Spleen (tissue), 11 donors: ENCODE results near the gene TBC1D19. TPM values are rescaled to one million over a fixed set of nuclear protein-coding genes. Genes with fewer than 3 reads are reported as not detected.
"Not testable (repeated sequence)": the region's sequence is repeated elsewhere in the genome, so short reads cannot be mapped to it uniquely, and the experiment has no call there.

Source experiments
- DNase-seq: peaks from one replicate; pipeline ENCODE4 v3.0.0-alpha.2; 2020
- H3K27ac ChIP-seq, 8 donors: fragments of 200-600 bp; sonication (generic) in 7 of 8; 1 replicate in 4 of 8; 2 replicates in 4 of 8; pipeline versions ENCODE4 v1.5.0 to v1.8.0; 2016 to 2021; ENCODE audit warnings: inconsistent platforms in 4 of 8, mild to moderate bottlenecking in 4 of 8, moderate library complexity in 1 of 8
- H3K27me3 ChIP-seq, 7 donors: fragments of 200-600 bp; sonication (generic) in 6 of 7; replicated peaks in 1 of 7; 1 replicate in 4 of 7; 2 replicates in 3 of 7; pipeline versions ENCODE4 v1.5.0 to v1.8.0; 2016 to 2021; ENCODE audit warnings: inconsistent platforms in 3 of 7, mild to moderate bottlenecking in 1 of 7
- H3K36me3 ChIP-seq, 6 donors: fragments of 200-600 bp; sonication (generic) in 5 of 6; 1 replicate in 4 of 6; 2 replicates in 2 of 6; pipeline versions ENCODE4 v1.5.0 to v1.8.0; 2016 to 2021; ENCODE audit warnings: inconsistent platforms in 2 of 6
- H3K4me1 ChIP-seq, 6 donors: fragments of 200-600 bp; sonication (generic) in 5 of 6; 1 replicate in 3 of 6; 2 replicates in 3 of 6; pipeline versions ENCODE4 v1.5.0 to v1.8.0; 2016 to 2021; ENCODE audit warnings: inconsistent platforms in 3 of 6
- H3K4me3 ChIP-seq, 8 donors: fragments of 200-600 bp; sonication (generic) in 7 of 8; 1 replicate in 4 of 8; 2 replicates in 4 of 8; pipeline versions ENCODE4 v1.5.0 to v1.8.0; 2016 to 2021; ENCODE audit warnings: inconsistent platforms in 4 of 8, mild to moderate bottlenecking in 4 of 8, moderate library complexity in 2 of 8
- H3K9me3 ChIP-seq, 8 donors: fragments of 200-600 bp; sonication (generic) in 7 of 8; 1 replicate in 4 of 8; 2 replicates in 4 of 8; pipeline versions ENCODE4 v1.5.0 to v1.8.0; 2016 to 2021; ENCODE audit warnings: inconsistent platforms in 4 of 8
- CTCF ChIP-seq, 11 experiments: fragments of 200-600 bp in 7 of 11; fragments of 450-650 bp in 4 of 11; sonication (generic) in 4 of 11; IDR thresholded peaks in 8 of 11; conservative IDR thresholded peaks in 3 of 11; 1 replicate in 7 of 11; 2 replicates in 4 of 11; pipeline versions ENCODE4 v1.4.0 to v1.8.0; 2016 to 2021; ENCODE audit warnings: antibody characterized with exemption in 11 of 11, inconsistent platforms in 4 of 11, mild to moderate bottlenecking in 1 of 11
- POLR2A ChIP-seq, 3 donors: fragments of 450-650 bp; IDR thresholded peaks; one replicate each; pipeline ENCODE4 v1.5.1; 2017; ENCODE audit warnings: antibody characterized with exemption in 3 of 3, mild to moderate bottlenecking in 1 of 3
- POLR2AphosphoS5 ChIP-seq, 3 donors: sonication (generic); formaldehyde crosslinking; IDR thresholded peaks; one replicate each; pipeline ENCODE4 v1.5.1; 2017; ENCODE audit warnings: antibody characterized with exemption in 3 of 3
- WGBS, 5 donors: extraction: QIAGEN DNeasy Blood & Tissue Kit in 3 of 5; methylation state at CpG; one replicate each; pipeline versions ENCODE4 v1.1.5 to v1.1.7; 2013 to 2018; 5-methylcytosine and 5-hydroxymethylcytosine counted together
- intact Hi-C: fragments of 100-400 bp; cut with DNase I; formaldehyde crosslinking; loops from one replicate; pipeline ENCODE4 v1.15.0; 2023; ENCODE audit warnings: low total_unique reads
- polyA plus RNA-seq, 3 donors: library from polyadenylated mRNA; stranded (reverse); fragments of 200-250 nt; gene quantifications; one replicate each; pipeline ENCODE4 v1.2.1, GENCODE V29; 2013
- total RNA-seq, 7 donors: library from RNA; depleted of rRNA in 3 of 7; stranded (reverse); fragments of >200 nt in 3 of 7; fragmentation: NEBNext Ultra II Directional in 4 of 7; extraction: Animal tissue kit (Norgen Biotek cat#: 25700) in 4 of 7; gene quantifications; one replicate each; pipeline versions ENCODE4 v1.1.0 to v1.2.1, GENCODE V29; 2016 to 2021
- donor health status: healthy with polysubstance abuse.
- donor health status: DM: no; HTN: no; CAD: no; lungs with moderate emphysema.
- donor health status: DM: no; HTN: no; CAD: no.
- donor health status: Bipolar disorder and iron deficiency.
- donor health status: healthy.
- donor health status: DM: no; HTN: no; CAD: no.
- donor health status: DM: yes; HTN: yes; CAD: no.

Gene TBC1D19
- total and polyA plus RNA-seq, 10 donors, result 1.1 to 18.0 (median 8.4) TPM

DNA sequence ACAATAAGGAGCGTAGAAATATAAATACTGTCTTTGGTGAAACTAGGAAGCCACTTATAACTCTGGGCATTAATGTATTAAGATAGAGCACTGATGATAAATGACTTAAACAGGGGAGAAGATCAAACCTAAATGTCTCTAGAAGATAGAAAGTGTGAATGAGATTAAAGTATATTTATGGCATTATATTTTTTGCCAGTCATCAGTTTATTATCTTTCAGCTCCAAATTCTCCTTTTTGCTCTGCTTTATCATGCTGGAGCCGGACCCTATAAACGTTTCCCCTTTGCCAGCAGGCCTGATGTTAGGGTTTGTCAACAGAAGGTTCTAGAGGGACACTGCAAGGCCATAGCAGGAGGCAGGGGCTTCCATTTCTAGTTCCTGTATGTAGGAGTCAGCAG lies 76.4 kb downstream of the TBC1D19 start:
- TF ChIP-seq POLR2A (IDR thresholded peaks at IDR 0.05), result no peak
- TF ChIP-seq CTCF (IDR thresholded peaks at IDR 0.05 in 8 of 11, conservative IDR thresholded peaks at IDR 0.05 in 3 of 11), result no peak
- TF ChIP-seq POLR2AphosphoS5 (IDR thresholded peaks at IDR 0.05), result no peak
- Histone ChIP-seq H3K27ac (no peak overlapping the region), H3K9me3 (peaks cover 0 to 14% (median 0%) of the 10 kb centered on the region in 8 donors), H3K27me3 (no peaks in the 10 kb centered on the region), H3K36me3 (peaks cover 0 to 33% (median 3%) of the 10 kb centered on the region in 6 donors), H3K4me1 (no peaks in the 10 kb centered on the region), H3K4me3 (no peak overlapping the region)
- no peak for DNase-seq
- intact Hi-C loops, result no loop called here
- WGBS, 5 donors, result 92 to 99% (median 94%) methylated on average over 3 of the region's 3 CpGs

GRCh38 chr4:26663888-26664287 lies 80.0 kb downstream of the TBC1D19 start:
- no peak overlapping the region for H3K27ac ChIP-seq
- peaks cover 0 to 21% (median 0%) of the 10 kb centered on the region in 6 donors for H3K36me3 ChIP-seq
- no peaks in the 10 kb centered on the region for H3K27me3 ChIP-seq
- H3K4me3 ChIP-seq, result no peak overlapping the region
- no peaks in the 10 kb centered on the region for H3K4me1 ChIP-seq
- intact Hi-C loops, result no loop called here
- no peaks in the 10 kb centered on the region for H3K9me3 ChIP-seq
- TF ChIP-seq CTCF (IDR thresholded peaks at IDR 0.05 in 8 of 11, conservative IDR thresholded peaks at IDR 0.05 in 3 of 11), result no peak
- no peak for TF ChIP-seq POLR2A (IDR thresholded peaks at IDR 0.05)
- no peak for TF ChIP-seq POLR2AphosphoS5 (IDR thresholded peaks at IDR 0.05)
- no peak for DNase-seq

GRCh38 chr4:26670903-26671537 lies 87.1 kb downstream of the TBC1D19 start:
- TF ChIP-seq CTCF (IDR thresholded peaks at IDR 0.05 in 8 of 11, conservative IDR thresholded peaks at IDR 0.05 in 3 of 11) (no peak), POLR2A (IDR thresholded peaks at IDR 0.05) (no peak)
- DNase-seq, result no peak
- intact Hi-C loops, result no loop called here
- Histone ChIP-seq H3K4me1 (no peaks in the 10 kb centered on the region), H3K36me3 (peaks cover 0 to 10% (median 1%) of the 10 kb centered on the region in 6 donors), H3K4me3 (no peak overlapping the region), H3K27ac (no peak overlapping the region), H3K9me3 (no peaks in the 10 kb centered on the region), H3K27me3 (no peaks in the 10 kb centered on the region)
- 86 to 95% (median 94%) methylated on average over 2 of the region's 2 CpGs for WGBS, 5 donors

DNA sequence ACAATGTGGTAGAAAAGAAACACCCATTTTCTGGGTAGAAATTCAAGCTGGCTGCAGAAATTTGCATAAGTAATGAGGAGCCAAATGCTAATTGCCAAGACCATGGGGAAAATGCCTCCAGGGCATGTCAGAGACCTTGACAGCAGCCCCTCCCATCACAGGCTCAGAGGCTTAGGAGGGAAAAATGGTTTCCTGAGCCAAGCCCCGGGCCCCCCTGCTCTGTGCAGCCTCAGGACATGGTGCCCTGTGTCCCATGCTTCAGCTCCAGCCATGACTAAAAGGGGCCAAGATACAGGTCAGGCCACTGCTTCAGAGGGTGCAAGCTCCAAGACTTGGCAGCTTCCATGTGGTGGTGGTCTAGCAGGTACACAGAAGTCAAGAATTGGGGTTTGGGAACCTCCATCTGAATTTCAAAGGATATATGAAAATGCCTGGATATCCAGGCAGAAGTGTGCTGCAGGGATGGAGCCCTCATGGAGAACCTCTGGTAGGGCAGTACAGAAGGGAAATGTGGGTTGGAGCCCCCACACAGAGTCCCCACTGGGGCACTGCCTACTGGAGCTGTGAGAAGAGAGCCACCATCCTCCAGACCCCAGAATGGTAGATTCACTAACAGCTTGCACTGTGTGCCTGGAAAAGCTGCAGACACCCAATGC lies 95.3 kb downstream of the TBC1D19 start:
- peaks cover 4 to 39% (median 29%) of the 10 kb centered on the region in 8 donors for H3K9me3 ChIP-seq
- H3K27me3 ChIP-seq, H3K4me3 ChIP-seq, intact Hi-C loops, H3K4me1 ChIP-seq, DNase-seq, H3K27ac ChIP-seq: not testable (repeated sequence)
- peaks cover 0 to 53% (median 6%) of the 10 kb centered on the region in 6 donors for H3K36me3 ChIP-seq
- 83 to 92% (median 89%) methylated on average over 1 of the region's 1 CpG for WGBS, 5 donors
